Muscle layer of colon (tissue), 2 donors: ENCODE data around the gene CACNA1D.

Experiments
- H3K27ac ChIP-seq: one replicate; pipeline ENCODE4 v1.7.0; 2013; ENCODE audit warnings: low read depth, mild to moderate bottlenecking, low read length, moderate library complexity
- H3K27me3 ChIP-seq, 2 donors: one replicate each; pipeline ENCODE4 v1.7.0; 2013; ENCODE audit warnings: low read length in 2 of 2, mild to moderate bottlenecking in 2 of 2; ENCODE audit not compliant: insufficient read depth in 2 of 2, control insufficient read depth in 1 of 2
- H3K36me3 ChIP-seq: one replicate; pipeline ENCODE4 v1.7.0; 2013; ENCODE audit warnings: mild to moderate bottlenecking, low read length; ENCODE audit not compliant: insufficient read depth
- H3K4me1 ChIP-seq: one replicate; pipeline ENCODE4 v1.7.0; 2013; ENCODE audit warnings: mild to moderate bottlenecking, low read length; ENCODE audit not compliant: insufficient read depth
- H3K4me3 ChIP-seq, 2 donors: one replicate each; pipeline ENCODE4 v1.7.0; 2013; ENCODE audit warnings: low read length in 2 of 2, low read depth in 1 of 2, mild to moderate bottlenecking in 1 of 2, moderate library complexity in 1 of 2
- H3K9ac ChIP-seq: one replicate; pipeline ENCODE4 v1.7.0; 2013; ENCODE audit warnings: low read length
- H3K9me3 ChIP-seq: one replicate; pipeline ENCODE4 v1.7.0; 2013; ENCODE audit warnings: mild to moderate bottlenecking, low read length
- donor health status: abdominal sarcoma.
- donor health status: Adenocarcinoma of cecum.

The CACNA1D gene

DNA sequence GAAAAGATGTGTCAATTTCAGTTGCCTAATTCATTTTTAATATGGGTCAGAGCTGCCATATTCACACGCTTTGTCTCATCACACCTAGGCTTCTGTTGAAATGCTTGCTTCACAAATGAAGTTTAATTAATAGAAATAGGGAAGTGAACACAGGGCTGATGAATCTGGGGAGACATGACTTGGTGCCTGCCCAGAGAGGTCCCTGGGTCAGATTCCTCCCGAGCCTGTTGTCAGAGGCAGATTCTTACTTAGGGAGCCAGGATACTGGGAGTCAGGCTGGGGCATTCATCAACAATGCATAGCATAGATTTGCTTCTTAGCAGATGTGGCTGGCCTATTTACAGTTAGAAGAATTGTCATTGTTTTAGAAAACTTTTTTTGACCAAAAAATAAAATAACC lies 90.6 kb downstream of the CACNA1D start:
- Histone ChIP-seq H3K4me1 (no peaks in the 10 kb centered on the region), H3K36me3 (no peaks in the 10 kb centered on the region), H3K27me3 (no peaks in the 10 kb centered on the region), H3K9ac (no peak overlapping the region), H3K9me3 (no peaks in the 10 kb centered on the region), H3K27ac (no peak overlapping the region), H3K4me3 (no peak overlapping the region)

- Histone ChIP-seq H3K27ac (no peak overlapping the region), H3K4me3 (no peak overlapping the region), H3K4me1 (no peaks in the 10 kb centered on the region), H3K27me3 (no peaks in the 10 kb centered on the region), H3K36me3 (no peaks in the 10 kb centered on the region), H3K9ac (no peak overlapping the region), H3K9me3 (no peaks in the 10 kb centered on the region)
These were observed 91.2 kb downstream of the CACNA1D start for GRCh38 chr3:53585627-53586026.

DNA sequence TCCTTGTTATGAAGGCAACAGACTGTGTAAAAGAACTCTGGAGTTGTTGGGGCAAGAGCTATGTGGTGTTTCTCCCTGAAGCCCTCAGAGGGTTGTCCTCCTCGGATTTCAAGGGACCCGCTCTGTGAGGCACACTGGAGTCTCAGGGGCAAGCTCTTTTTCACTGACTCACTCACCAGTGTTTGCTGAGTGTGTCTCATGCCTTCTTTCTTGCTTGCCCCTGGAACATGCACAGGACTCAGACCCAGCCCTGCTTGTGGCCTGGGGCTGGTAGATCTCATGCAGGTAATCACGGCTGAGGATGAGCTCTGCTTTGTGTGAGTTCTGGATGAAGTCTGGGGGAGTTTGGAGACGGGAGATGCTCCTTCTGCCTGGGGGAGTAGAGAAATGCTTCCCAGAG lies 93.7 kb downstream of the CACNA1D start:
- Histone ChIP-seq H3K4me3 (no peak overlapping the region), H3K27me3 (no peaks in the 10 kb centered on the region), H3K9me3 (no peaks in the 10 kb centered on the region), H3K9ac (no peak overlapping the region), H3K36me3 (no peaks in the 10 kb centered on the region), H3K27ac (no peak overlapping the region), H3K4me1 (no peaks in the 10 kb centered on the region)

DNA sequence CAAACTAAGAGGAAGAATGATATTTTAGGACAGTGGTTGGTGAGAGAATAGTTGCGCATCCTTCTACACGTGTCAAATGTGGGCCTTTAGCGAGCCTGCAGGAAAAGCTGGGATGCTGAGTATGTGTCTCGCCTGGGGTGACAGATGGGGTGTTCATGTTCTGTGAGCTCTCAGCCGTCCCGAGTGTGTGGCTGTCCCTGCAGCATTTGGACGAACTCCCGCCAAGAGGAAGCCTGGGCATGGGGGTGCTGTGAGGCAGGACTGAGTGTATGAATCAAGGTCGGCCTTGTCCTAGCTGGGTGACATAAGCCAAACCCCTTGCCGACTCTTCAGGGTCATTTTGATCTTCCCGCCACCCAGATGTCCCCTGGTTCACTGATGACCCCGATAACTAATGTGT lies 94.8 kb downstream of the CACNA1D start:
- no peaks in the 10 kb centered on the region for H3K4me1 ChIP-seq
- no peaks in the 10 kb centered on the region for H3K36me3 ChIP-seq
- no peak overlapping the region for H3K4me3 ChIP-seq
- H3K27ac ChIP-seq, result no peak overlapping the region
- H3K9ac ChIP-seq, result no peak overlapping the region
- H3K9me3 ChIP-seq, result no peaks in the 10 kb centered on the region
- H3K27me3 ChIP-seq, result no peaks in the 10 kb centered on the region

DNA sequence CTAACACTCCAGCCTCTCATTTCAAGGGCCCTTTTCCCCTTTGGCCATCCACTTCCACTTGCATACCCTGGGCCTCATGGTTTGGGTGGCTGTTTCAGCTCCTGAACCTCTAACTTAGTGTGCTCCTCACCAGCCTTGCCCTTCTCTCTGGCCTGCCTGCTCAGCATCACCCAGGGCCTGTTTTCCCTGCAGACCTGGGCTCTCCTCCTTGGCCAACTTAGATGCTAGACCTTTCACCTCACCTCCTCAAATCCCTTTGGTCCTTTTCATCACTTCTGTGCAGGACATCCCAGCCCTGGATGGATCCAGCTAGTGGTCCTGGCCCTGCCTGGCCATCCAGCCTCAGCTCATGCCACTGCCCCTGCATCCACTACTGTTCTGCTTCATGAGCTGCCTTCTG lies 95.4 kb downstream of the CACNA1D start:
- H3K4me1 ChIP-seq, result no peaks in the 10 kb centered on the region
- no peak overlapping the region for H3K27ac ChIP-seq
- no peaks in the 10 kb centered on the region for H3K9me3 ChIP-seq
- H3K4me3 ChIP-seq, result no peak overlapping the region
- H3K27me3 ChIP-seq, result no peaks in the 10 kb centered on the region
- H3K9ac ChIP-seq, result no peak overlapping the region
- H3K36me3 ChIP-seq, result no peaks in the 10 kb centered on the region

DNA sequence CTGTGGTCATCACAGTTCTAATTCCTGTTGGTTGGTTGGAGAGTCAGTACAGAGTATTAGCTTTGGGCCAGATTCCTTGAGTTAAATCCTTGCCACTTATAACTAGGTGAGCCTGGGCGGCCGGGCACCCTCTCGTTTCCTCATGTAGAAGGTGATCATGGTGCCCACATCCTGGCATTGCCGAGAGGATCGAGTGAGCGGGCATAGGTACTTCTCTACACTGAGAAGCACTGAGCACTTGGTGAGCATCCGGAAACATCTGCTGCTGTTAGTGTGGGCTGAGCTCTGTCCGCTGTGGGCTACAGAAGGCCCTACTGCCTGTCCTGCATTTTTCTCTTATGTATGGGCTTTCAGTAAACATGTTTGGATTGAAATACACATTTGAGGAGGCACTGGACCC lies 96.2 kb downstream of the CACNA1D start:
- Histone ChIP-seq H3K4me1 (no peaks in the 10 kb centered on the region), H3K9ac (no peak overlapping the region), H3K27me3 (no peaks in the 10 kb centered on the region), H3K9me3 (no peaks in the 10 kb centered on the region), H3K27ac (no peak overlapping the region), H3K4me3 (no peak overlapping the region), H3K36me3 (no peaks in the 10 kb centered on the region)

DNA sequence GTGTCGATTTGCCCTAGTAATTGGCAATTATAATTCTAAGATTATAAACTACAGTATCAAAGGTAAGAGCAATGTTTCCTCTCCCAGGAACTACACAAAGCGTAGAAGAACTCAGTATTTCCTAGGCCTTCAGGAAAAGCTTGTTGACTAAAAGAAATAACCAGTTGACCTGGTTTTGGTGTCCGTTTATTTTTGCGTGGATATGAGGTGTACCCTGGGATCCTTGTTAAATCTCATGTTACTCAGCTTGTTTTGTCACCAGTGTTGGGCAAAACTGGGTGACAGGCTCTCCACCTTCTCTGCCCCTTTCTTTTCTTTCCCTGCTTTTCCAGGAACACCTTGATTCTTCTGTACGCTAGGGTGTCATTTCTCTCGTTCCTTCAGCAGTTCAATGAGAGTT lies 97.2 kb downstream of the CACNA1D start:
- no peaks in the 10 kb centered on the region for H3K4me1 ChIP-seq
- no peak overlapping the region for H3K9ac ChIP-seq
- H3K9me3 ChIP-seq, result no peaks in the 10 kb centered on the region
- H3K27ac ChIP-seq, result no peak overlapping the region
- H3K27me3 ChIP-seq, result no peaks in the 10 kb centered on the region
- no peaks in the 10 kb centered on the region for H3K36me3 ChIP-seq
- no peak overlapping the region for H3K4me3 ChIP-seq

DNA sequence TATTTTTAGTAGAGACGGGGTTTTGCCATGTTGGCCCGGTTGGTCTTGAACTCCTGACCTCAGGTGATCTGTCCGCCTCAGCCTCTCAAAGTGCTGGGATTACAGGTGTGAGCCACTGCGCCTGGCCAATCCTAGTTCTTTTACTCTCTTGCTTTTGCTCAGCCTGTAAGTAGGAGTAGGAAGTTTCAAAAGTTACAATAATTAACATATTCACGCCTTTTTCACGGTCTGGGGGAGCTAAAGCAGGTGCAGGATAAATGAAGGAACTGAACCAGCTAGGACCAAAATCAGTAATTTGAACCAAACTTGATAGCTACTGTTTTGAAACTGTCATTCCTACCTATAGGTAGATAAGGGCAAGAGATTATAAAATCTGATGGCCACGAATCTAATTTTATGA lies 98.5 kb downstream of the CACNA1D start:
- Histone ChIP-seq H3K36me3 (no peaks in the 10 kb centered on the region), H3K4me1 (no peaks in the 10 kb centered on the region), H3K9me3 (no peaks in the 10 kb centered on the region), H3K27ac (no peak overlapping the region), H3K4me3 (no peak overlapping the region), H3K27me3 (no peaks in the 10 kb centered on the region), H3K9ac (no peak overlapping the region)

GRCh38 chr3:53593611-53594010 lies 99.2 kb downstream of the CACNA1D start:
- H3K27me3 ChIP-seq, result no peaks in the 10 kb centered on the region
- H3K4me1 ChIP-seq, result no peaks in the 10 kb centered on the region
- no peak overlapping the region for H3K27ac ChIP-seq
- H3K9ac ChIP-seq, result no peak overlapping the region
- no peaks in the 10 kb centered on the region for H3K36me3 ChIP-seq
- H3K4me3 ChIP-seq, result no peak overlapping the region
- no peaks in the 10 kb centered on the region for H3K9me3 ChIP-seq

DNA sequence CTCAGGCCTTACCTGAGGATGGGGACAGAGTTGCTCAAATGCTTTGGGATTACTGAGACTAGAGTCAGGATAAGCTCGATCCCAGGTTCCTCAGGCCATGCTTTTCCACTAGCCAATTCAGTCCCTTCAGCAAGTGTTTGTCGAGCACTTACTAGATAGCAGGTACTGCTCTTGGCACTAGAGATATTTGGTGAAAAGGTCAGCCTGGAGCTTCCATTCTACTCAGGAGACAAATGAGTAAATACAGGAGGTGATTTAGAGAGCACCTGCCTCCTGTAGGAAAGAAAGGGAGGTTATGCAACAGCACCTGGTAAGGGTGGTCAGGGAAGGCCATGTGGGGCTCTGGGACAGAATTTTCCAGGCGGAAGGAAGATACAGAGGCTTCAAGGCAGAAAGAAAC lies 99.9 kb downstream of the CACNA1D start:
- Histone ChIP-seq H3K27ac (no peak overlapping the region), H3K9ac (no peak overlapping the region), H3K9me3 (no peaks in the 10 kb centered on the region), H3K4me3 (no peak overlapping the region), H3K27me3 (no peaks in the 10 kb centered on the region), H3K4me1 (no peaks in the 10 kb centered on the region), H3K36me3 (no peaks in the 10 kb centered on the region)

- Histone ChIP-seq H3K9ac (no peak overlapping the region), H3K27me3 (no peaks in the 10 kb centered on the region), H3K27ac (no peak overlapping the region), H3K9me3 (no peaks in the 10 kb centered on the region), H3K4me1 (no peaks in the 10 kb centered on the region), H3K4me3 (no peak overlapping the region), H3K36me3 (no peaks in the 10 kb centered on the region)
These were observed 101.2 kb downstream of the CACNA1D start for GRCh38 chr3:53595660-53596059.

DNA sequence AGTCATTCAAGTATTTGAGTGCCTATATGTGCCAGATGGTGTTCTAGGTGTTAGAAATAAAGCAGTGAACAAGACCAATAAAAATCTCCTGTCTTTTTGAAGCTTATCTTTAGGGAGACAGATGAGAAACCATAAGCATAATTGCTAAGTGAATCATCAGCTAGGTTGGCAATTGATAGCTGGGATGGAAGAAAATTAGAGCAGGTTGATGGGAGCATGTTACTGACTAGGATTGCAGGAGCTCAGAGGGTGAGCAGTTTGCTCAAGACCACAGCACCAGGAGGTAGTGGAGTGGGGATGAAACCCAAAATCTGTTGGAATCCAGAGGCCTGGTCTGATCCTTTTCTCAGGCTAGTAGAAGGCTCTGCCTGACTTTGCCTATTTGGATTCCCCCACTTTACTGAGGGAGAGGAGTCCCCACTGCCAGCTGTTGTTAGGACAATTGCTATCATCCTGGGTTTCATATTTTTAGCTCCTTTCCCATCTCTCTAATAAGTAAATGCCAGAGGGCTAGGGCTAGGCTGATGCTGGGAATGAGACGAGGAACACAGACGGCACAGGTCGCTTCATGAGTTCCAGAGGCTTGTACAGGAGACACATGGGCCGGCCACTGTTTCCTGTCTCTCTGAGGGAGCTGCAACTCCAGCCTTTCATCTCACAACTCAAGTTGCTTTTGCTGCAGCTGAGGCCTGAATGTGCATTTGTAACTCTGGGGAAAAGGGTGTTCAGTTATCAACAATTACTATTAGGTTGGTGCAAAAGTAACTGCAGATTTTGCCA lies 102.9 kb downstream of the CACNA1D start:
- no peak overlapping the region for H3K4me3 ChIP-seq
- no peak overlapping the region for H3K9ac ChIP-seq
- no peak overlapping the region for H3K27ac ChIP-seq
- H3K9me3 ChIP-seq, result no peaks in the 10 kb centered on the region
- no peaks in the 10 kb centered on the region for H3K4me1 ChIP-seq
- no peaks in the 10 kb centered on the region for H3K36me3 ChIP-seq
- H3K27me3 ChIP-seq, result no peaks in the 10 kb centered on the region
